NCI-H524 treated with DMSO at 0.1 percent for 48 hours (cell line): ENCODE data around the gene SF3A2.

Source experiments
- DNase-seq: peaks from one replicate; lab custom pipeline; 2025; lab: John Stamatoyannopoulos, UW

The SF3A2 gene

GRCh38 chr19:2240881-2241760, 4.5 kb downstream of the SF3A2 start:
- DNase-seq: no peak

- DNase-seq: no peak
Observed at GRCh38 chr19:2242092-2242537, 5.5 kb downstream of the SF3A2 start.

GRCh38 chr19:2242816-2243215, 6.2 kb downstream of the SF3A2 start:
- DNase-seq: no peak

- DNase-seq: no peak
Observed at GRCh38 chr19:2243274-2244124, 6.9 kb downstream of the SF3A2 start.

- no peak for DNase-seq
Observed at GRCh38 chr19:2244125-2244411, 7.4 kb downstream of the SF3A2 start.

GRCh38 chr19:2244486-2244885, 7.9 kb downstream of the SF3A2 start:
- DNase-seq: no peak

GRCh38 chr19:2245273-2245672, 8.6 kb downstream of the SF3A2 start:
- no peak for DNase-seq

- no peak for DNase-seq
Observed at GRCh38 chr19:2246014-2246620, 9.5 kb downstream of the SF3A2 start.

- no peak for DNase-seq
Observed at GRCh38 chr19:2246801-2247361, 10.3 kb downstream of the SF3A2 start.

GRCh38 chr19:2247433-2248101, 10.9 kb downstream of the SF3A2 start:
- DNase-seq: no peak

GRCh38 chr19:2248136-2249009, 11.7 kb downstream of the SF3A2 start:
- DNase-seq: no peak

- no peak for DNase-seq
Observed at GRCh38 chr19:2249010-2249866, 12.6 kb downstream of the SF3A2 start, which contains the start of gene AMH. AMH (plus strand) TSS chr19:2249323; CDS start chr19:2249333, 10 bp downstream.

- DNase-seq: no peak
Observed at GRCh38 chr19:2249880-2250765, 13.5 kb downstream of the SF3A2 start.

- DNase-seq: no peak
Observed at GRCh38 chr19:2250766-2251105, 14.1 kb downstream of the SF3A2 start.

- no peak for DNase-seq
Observed at GRCh38 chr19:2251106-2252054, 14.8 kb downstream of the SF3A2 start.

GRCh38 chr19:2252055-2252796, 15.6 kb downstream of the SF3A2 start:
- no peak for DNase-seq

GRCh38 chr19:2252797-2253105, 16.1 kb downstream of the SF3A2 start:
- no peak for DNase-seq
